Caco-2 (cell line): ENCODE results near the gene HABP2. TPM values are rescaled to one million over a fixed set of nuclear protein-coding genes. Genes with fewer than 3 reads are reported as not detected.

Source experiments
- Bru-seq: library from RNA; stranded (reverse); fragments of 400-500 nt; gene quantifications from one replicate; lab custom pipeline; 2021; lab: Mats Ljungman, UMichigan
- BruChase-seq, 2 experiments: library from RNA; stranded (reverse); fragments of 400-500 nt; gene quantifications; one replicate each; lab custom pipeline; 2021; lab: Mats Ljungman, UMichigan
- BruUV-seq: library from RNA; stranded (reverse); fragments of 400-500 nt; replicated peaks from 2 replicates; lab custom pipeline; 2021; lab: Mats Ljungman, UMichigan
- CTCF ChIA-PET: fragments of 300-600 bp; sonication (Branson Sonifier 250); formaldehyde crosslinking; loops from one replicate; lab custom pipeline; 2022; ENCODE audit warnings: antibody characterized with exemption; lab: Charles Lee
- POLR2A ChIA-PET: fragments of 300-600 bp; sonication (Branson Sonifier 250); formaldehyde crosslinking; loops from one replicate; lab custom pipeline; 2022; ENCODE audit warnings: antibody characterized with exemption; lab: Charles Lee
- DNase-seq, 2 experiments: peaks; one replicate each; pipeline versions ENCODE4 v3.0.0 to v3.0.0-alpha.2; 2020 to 2022
- H3K27me3 ChIP-seq: replicated peaks from 2 replicates; pipeline ENCODE4 v1.6.0; 2011; ENCODE audit warnings: low read length; ENCODE audit not compliant: control insufficient read depth, insufficient read depth
- H3K36me3 ChIP-seq: 2 replicates; pipeline ENCODE4 v1.5.1; 2011; ENCODE audit warnings: low read length; ENCODE audit not compliant: control insufficient read depth, insufficient read depth
- H3K4me1 ChIP-seq: fragments of 250-450 bp; sonication (Bioruptor Pico); 2 replicates; pipeline ENCODE4 v1.5.1; 2020; ENCODE audit warnings: mild to moderate bottlenecking
- H3K4me3 ChIP-seq: 2 replicates; pipeline ENCODE4 v1.5.1; 2011; ENCODE audit warnings: low read depth, mild to moderate bottlenecking, control low read depth, low read length
- H3K9me3 ChIP-seq: fragments of 250-450 bp; sonication (Bioruptor Pico); 2 replicates; pipeline ENCODE4 v1.5.1; 2020; ENCODE audit warnings: mild to moderate bottlenecking, moderate library complexity
- H3K27ac Mint-ChIP-seq: one replicate; pipeline ENCODE4 v1.8.0; 2022; ENCODE audit warnings: mixed read lengths; ENCODE audit not compliant: unreplicated experiment
- H3K27me3 Mint-ChIP-seq: one replicate; pipeline ENCODE4 v1.8.0; 2022; ENCODE audit warnings: mixed read lengths; ENCODE audit not compliant: insufficient read depth, unreplicated experiment
- H3K36me3 Mint-ChIP-seq: one replicate; pipeline ENCODE4 v1.8.0; 2022; ENCODE audit warnings: mild to moderate bottlenecking, mixed read lengths; ENCODE audit not compliant: insufficient read depth, unreplicated experiment
- H3K4me1 Mint-ChIP-seq: one replicate; pipeline ENCODE4 v1.8.0; 2022; ENCODE audit warnings: low read depth, mixed read lengths; ENCODE audit not compliant: unreplicated experiment
- H3K4me3 Mint-ChIP-seq: one replicate; pipeline ENCODE4 v1.8.0; 2022; ENCODE audit warnings: mild to moderate bottlenecking, moderate library complexity, mixed read lengths; ENCODE audit not compliant: unreplicated experiment
- H3K9me3 Mint-ChIP-seq: one replicate; pipeline ENCODE4 v1.8.0; 2022; ENCODE audit warnings: mixed read lengths; ENCODE audit not compliant: unreplicated experiment
- CTCF ChIP-seq, 2 experiments: fragments of 200-600 bp in 1 of 2; IDR thresholded peaks; 1 replicate in 1 of 2; 2 replicates in 1 of 2; pipeline versions ENCODE4 v1.5.1 to v1.8.0; 2011 to 2022; ENCODE audit warnings: antibody characterized with exemption in 1 of 2, control low read depth in 1 of 2, inconsistent platforms in 1 of 2, low read depth in 1 of 2, low read length in 1 of 2, mild to moderate bottlenecking in 1 of 2, moderate library complexity in 1 of 2; ENCODE audit not compliant: insufficient read depth in 1 of 2, severe bottlenecking in 1 of 2, unreplicated experiment in 1 of 2
- intact Hi-C: fragments of 100-400 bp; cut with micrococcal nuclease; formaldehyde crosslinking; loops from one replicate; pipeline ENCODE4 v1.10.0; 2022; ENCODE audit not compliant: unreplicated experiment
- long read RNA-seq: library from polyadenylated mRNA; stranded (forward); transcript quantifications from one replicate; pipeline ENCODE4 v2.0.0, GENCODE V29; 2022
- total RNA-seq: library from RNA; stranded (reverse); gene quantifications from 2 replicates; pipeline ENCODE4 v1.2.3, GENCODE V29; 2022

Gene HABP2
- total RNA-seq (21.0 and 24.3 TPM in 2 replicates), Bru-seq, nascent RNA (percentile 64 among the genes with signal in this experiment), BruChase-seq, experiment 1, labeled RNA remaining after a 2-hour chase (percentile 50 among the genes with signal in this experiment), BruChase-seq, experiment 2, labeled RNA remaining after a 6-hour chase (percentile 60 among the genes with signal in this experiment)
- long read RNA-seq, transcript HABP2-201 (13 exons, 3,009 nt): major isoform, 29 of 44 reads
- long read RNA-seq, partial matches to known transcripts: 8 of 44 reads
- long read RNA-seq, other reads (novel, unspliced or antisense): 7 of 44 reads

- ChIA-PET CTCF (interaction anchor here (1.1 to 1.8 kb wide), 2 partner anchors 10 to 12 kb away, joined by 4 to 5 read pairs; no protein-coding TSS in a partner anchor), POLR2A (no interaction called here)
- Mint-ChIP-seq H3K27ac (peak within 1 kb of the TSS; percentile 99), H3K9me3 (peaks cover 10% of the 10 kb centered on the region), H3K4me3 (peak within 1 kb of the TSS; percentile 60), H3K36me3 (no peaks in the 10 kb centered on the region), H3K4me1 (peaks cover 60% of the 10 kb centered on the region), H3K27me3 (no peaks in the 10 kb centered on the region)
- intact Hi-C loops: no loop called here
- no peaks in the 10 kb centered on the region for H3K27me3 ChIP-seq
- H3K36me3 ChIP-seq: no peaks in the 10 kb centered on the region
- DNase-seq: peak; percentile 50 to 60
- TF ChIP-seq CTCF (IDR thresholded peaks at IDR 0.05; ENCODE audit: insufficient read depth in 1 of 2, low read depth in 1 of 2, low read length in 1 of 2, severe bottlenecking in 1 of 2, unreplicated experiment in 1 of 2): no peak
- peaks cover 69% of the 10 kb centered on the region for H3K4me1 ChIP-seq
- H3K9me3 ChIP-seq: no peaks in the 10 kb centered on the region
- no TSS peak for BruUV-seq
- H3K4me3 ChIP-seq: peak within 1 kb of the TSS; percentile 4
Observed at GRCh38 chr10:113552701-113553100, at the start of gene HABP2. TSS of gene HABP2 (plus strand) at chr10:113553053. CDS start at chr10:113553122, 69 bp downstream.

- POLR2A ChIA-PET: no interaction called here
- no peaks in the 10 kb centered on the region for H3K9me3 Mint-ChIP-seq
- H3K4me1 Mint-ChIP-seq: no peaks in the 10 kb centered on the region
- no peak for TF ChIP-seq CTCF (IDR thresholded peaks at IDR 0.05; ENCODE audit: insufficient read depth in 1 of 2, low read depth in 1 of 2, low read length in 1 of 2, severe bottlenecking in 1 of 2, unreplicated experiment in 1 of 2)
- CTCF ChIA-PET: no interaction called here
- H3K36me3 ChIP-seq: no peaks in the 10 kb centered on the region
- DNase-seq: no peak
- no peak overlapping the region for H3K27ac Mint-ChIP-seq
- H3K4me3 ChIP-seq: no peak overlapping the region
- H3K4me3 Mint-ChIP-seq: no peak overlapping the region
- no peaks in the 10 kb centered on the region for H3K4me1 ChIP-seq
- no peaks in the 10 kb centered on the region for H3K9me3 ChIP-seq
- H3K27me3 ChIP-seq: no peaks in the 10 kb centered on the region
- no peaks in the 10 kb centered on the region for H3K36me3 Mint-ChIP-seq
- no TSS peak for BruUV-seq
- H3K27me3 Mint-ChIP-seq: peaks cover 7% of the 10 kb centered on the region
- intact Hi-C loops: no loop called here
Observed at GRCh38 chr10:113503930-113504329, 48.9 kb upstream of the HABP2 start.

- no peaks in the 10 kb centered on the region for H3K9me3 ChIP-seq
- ChIA-PET POLR2A (no interaction called here), CTCF (interaction anchor here (0.6 kb wide), 1 partner anchor 17 kb away, joined by 4 read pairs; no protein-coding TSS in a partner anchor)
- Mint-ChIP-seq H3K4me1 (no peaks in the 10 kb centered on the region), H3K36me3 (no peaks in the 10 kb centered on the region), H3K27ac (no peak overlapping the region), H3K4me3 (no peak overlapping the region), H3K27me3 (peaks cover 7% of the 10 kb centered on the region), H3K9me3 (no peaks in the 10 kb centered on the region)
- DNase-seq: no peak
- no peak overlapping the region for H3K4me3 ChIP-seq
- no peak for TF ChIP-seq CTCF (IDR thresholded peaks at IDR 0.05; ENCODE audit: insufficient read depth in 1 of 2, low read depth in 1 of 2, low read length in 1 of 2, severe bottlenecking in 1 of 2, unreplicated experiment in 1 of 2)
- H3K36me3 ChIP-seq: no peaks in the 10 kb centered on the region
- intact Hi-C loops: no loop called here
- H3K4me1 ChIP-seq: no peaks in the 10 kb centered on the region
- no TSS peak for BruUV-seq
- H3K27me3 ChIP-seq: no peaks in the 10 kb centered on the region
Observed at GRCh38 chr10:113504423-113504822, 48.4 kb upstream of the HABP2 start.
